OCI-LY7 (cell line): ENCODE data around the gene WT1. TPM values are rescaled to one million over a fixed set of nuclear protein-coding genes. Genes with fewer than 3 reads are reported as not detected.
A peak's percentile ranks its signal among the peaks of the same experiment; 100 is the strongest.

ENCODE experiments used
- BruUV-seq: library from RNA; stranded (reverse); fragments of 400-500 nt; replicated peaks from 2 replicates; lab custom pipeline; 2021; lab: Mats Ljungman, UMichigan
- CTCF ChIA-PET: fragments of 300-600 bp; sonication (Branson Sonifier 250); formaldehyde crosslinking; loops from one replicate; lab custom pipeline; 2022; ENCODE audit warnings: antibody characterized with exemption; ENCODE audit not compliant: unreplicated experiment; lab: Charles Lee
- POLR2A ChIA-PET: fragments of 300-600 bp; sonication (Branson Sonifier 250); formaldehyde crosslinking; loops from one replicate; lab custom pipeline; 2022; ENCODE audit warnings: antibody characterized with exemption; lab: Charles Lee
- DNase-seq: peaks from one replicate; pipeline ENCODE4 v3.0.0-alpha.2; 2015; ENCODE audit warnings: low spot score
- H2AFZ ChIP-seq: fragments of 200-600 bp; sonication (generic), shearing (Covaris generic); 2 replicates; pipeline ENCODE4 v1.6.1; 2014; ENCODE audit warnings: mild to moderate bottlenecking, antibody characterized with exemption, low read length, moderate library complexity
- H3K27ac ChIP-seq: fragments of 200-600 bp; sonication (generic); 2 replicates; pipeline ENCODE4 v1.5.1; 2014; ENCODE audit warnings: mixed run types, low read depth, mild to moderate bottlenecking, moderate library complexity, low read length, inconsistent platforms; ENCODE audit not compliant: poor library complexity, severe bottlenecking
- H3K36me3 ChIP-seq: fragments of 200-600 bp; sonication (generic); 2 replicates; pipeline ENCODE4 v1.6.1; 2014; ENCODE audit warnings: mild to moderate bottlenecking, antibody characterized with exemption, low read length, moderate library complexity, mixed read lengths; ENCODE audit not compliant: insufficient read depth
- H3K4me1 ChIP-seq: fragments of 200-600 bp; sonication (generic); 2 replicates; pipeline ENCODE4 v1.5.1; 2014; ENCODE audit warnings: mild to moderate bottlenecking, low read length; ENCODE audit not compliant: insufficient read depth, poor library complexity, severe bottlenecking
- H3K4me2 ChIP-seq: fragments of 200-600 bp; sonication (generic); 2 replicates; pipeline ENCODE4 v1.6.1; 2014; ENCODE audit warnings: mild to moderate bottlenecking, low read length
- H3K4me3 ChIP-seq: fragments of 200-600 bp; sonication (generic); 2 replicates; pipeline ENCODE4 v1.5.1; 2014; ENCODE audit warnings: mild to moderate bottlenecking, low read depth, low read length; ENCODE audit not compliant: poor library complexity, severe bottlenecking
- H3K79me2 ChIP-seq: fragments of 200-600 bp; sonication (generic); 2 replicates; pipeline ENCODE4 v1.6.1; 2016; ENCODE audit warnings: low read depth, mild to moderate bottlenecking, low read length, moderate library complexity, mixed read lengths; ENCODE audit not compliant: insufficient read depth
- H3K9me2 ChIP-seq: fragments of 200-600 bp; sonication (generic); 2 replicates; pipeline ENCODE4 v1.6.1; 2016; ENCODE audit warnings: mild to moderate bottlenecking, low read length, mixed read lengths; ENCODE audit not compliant: insufficient read depth
- H3K9me3 ChIP-seq: fragments of 200-600 bp; sonication (generic); 2 replicates; pipeline ENCODE4 v1.6.1; 2014; ENCODE audit warnings: mild to moderate bottlenecking, mixed run types, low read length, mixed read lengths
- H4K20me1 ChIP-seq: fragments of 200-600 bp; sonication (generic); 2 replicates; pipeline ENCODE4 v1.6.1; 2014; ENCODE audit warnings: mild to moderate bottlenecking, antibody characterized with exemption, low read length, moderate library complexity, mixed read lengths; ENCODE audit not compliant: insufficient read depth
- CTCF ChIP-seq: fragments of 200-600 bp; sonication (generic); conservative IDR thresholded peaks from 2 replicates; pipeline ENCODE4 v1.5.1; 2014; ENCODE audit warnings: mild to moderate bottlenecking, antibody characterized with exemption, low read length, moderate library complexity, mixed read lengths
- EZH2phosphoT487 ChIP-seq: fragments of 200-600 bp; sonication (generic); IDR thresholded peaks from 2 replicates; pipeline ENCODE4 v1.6.1; 2018; ENCODE audit warnings: low read depth, borderline replicate concordance, mild to moderate bottlenecking, mixed run types, antibody characterized with exemption, low read length, moderate library complexity, mixed read lengths
- intact Hi-C: fragments of 100-400 bp; cut with micrococcal nuclease; formaldehyde crosslinking; loops from one replicate; pipeline ENCODE4 v1.10.0; 2022; ENCODE audit not compliant: unreplicated experiment
- total RNA-seq, 2 experiments: library from RNA; depleted of rRNA in 1 of 2; stranded (reverse); fragments of >200 nt in 1 of 2; shearing (Covaris generic) in 1 of 2; gene quantifications; 2 replicates each; pipeline ENCODE4 v1.2.3, GENCODE V29; 2014 to 2022

Gene WT1
- total RNA-seq, 2 experiments from 2014 or later = not detected

- ChIA-PET CTCF (no interaction called here), POLR2A (interaction anchor here (0.9 to 1.4 kb wide), 4 partner anchors 17 to 72 kb away, joined by 3 read pairs; no protein-coding TSS in a partner anchor)
- Histone ChIP-seq H2AFZ (no peak overlapping the region), H4K20me1 (no peaks in the 10 kb centered on the region), H3K9me3 (no peaks in the 10 kb centered on the region), H3K36me3 (no peaks in the 10 kb centered on the region), H3K9me2 (no peaks in the 10 kb centered on the region), H3K4me3 (no peak overlapping the region), H3K4me1 (peaks cover 8% of the 10 kb centered on the region), H3K27ac (no peak overlapping the region), H3K79me2 (no peaks in the 10 kb centered on the region), H3K4me2 (no peak overlapping the region)
- no TSS peak for BruUV-seq
- intact Hi-C loops = no loop called here
- TF ChIP-seq CTCF (no peak), EZH2phosphoT487 (no peak)
- no peak for DNase-seq
Measured at GRCh38 chr11:32421992-32422391, 13.3 kb downstream of the WT1 start.

- ChIA-PET CTCF (no interaction called here), POLR2A (interaction anchor here (0.6 to 1.4 kb wide), 5 partner anchors 16 to 347 kb away, joined by 3 read pairs; no protein-coding TSS in a partner anchor)
- Histone ChIP-seq H3K4me1 (peaks cover 8% of the 10 kb centered on the region), H2AFZ (0 out of 2 replicates have a peak overlapping the region, but pooled peaks have one; percentile 24), H4K20me1 (no peaks in the 10 kb centered on the region), H3K4me3 (no peak overlapping the region), H3K79me2 (no peaks in the 10 kb centered on the region), H3K36me3 (no peaks in the 10 kb centered on the region), H3K9me3 (no peaks in the 10 kb centered on the region), H3K9me2 (no peaks in the 10 kb centered on the region), H3K4me2 (peak overlapping the region; percentile 31; the same call in 1 of the 2 replicates), H3K27ac (no peak overlapping the region)
- TF ChIP-seq CTCF (no peak), EZH2phosphoT487 (no peak)
- intact Hi-C loops = no loop called here
- DNase-seq = peak; percentile 4
- no TSS peak for BruUV-seq
Measured at GRCh38 chr11:32420937-32421901, 14.1 kb downstream of the WT1 start.
